Ectodermal cell (in vitro differentiated cells): ENCODE measurements around the gene DST.

ENCODE experiments used
- H3K27ac ChIP-seq: 2 replicates; pipeline ENCODE4 v1.7.0; 2013; ENCODE audit warnings: mild to moderate bottlenecking, low read depth, low read length; ENCODE audit not compliant: insufficient read depth, poor library complexity, severe bottlenecking
- H3K27me3 ChIP-seq: 2 replicates; pipeline ENCODE4 v1.7.0; 2013; ENCODE audit warnings: mild to moderate bottlenecking, low read length; ENCODE audit not compliant: insufficient read depth, control insufficient read depth, poor library complexity, severe bottlenecking
- H3K36me3 ChIP-seq: one replicate; pipeline ENCODE4 v1.7.0; 2013; ENCODE audit warnings: low read length; ENCODE audit not compliant: control insufficient read depth, insufficient read depth
- H3K4me1 ChIP-seq: one replicate; pipeline ENCODE4 v1.7.0; 2013; ENCODE audit warnings: low read length; ENCODE audit not compliant: control insufficient read depth, insufficient read depth
- H3K4me3 ChIP-seq: 2 replicates; pipeline ENCODE4 v1.7.0; 2013; ENCODE audit warnings: low read depth, low read length, control low read depth; ENCODE audit not compliant: insufficient read depth
- H3K9me3 ChIP-seq: 2 replicates; pipeline ENCODE4 v1.7.0; 2013; ENCODE audit warnings: mild to moderate bottlenecking, low read length, moderate library complexity; ENCODE audit not compliant: control insufficient read depth
- WGBS, 2 experiments: methylation state at CpG; one replicate each; pipeline ENCODE4 v1.1.7; 2013; ENCODE audit warnings: missing lambda C conversion rate in 2 of 2; 5-methylcytosine and 5-hydroxymethylcytosine counted together

The DST gene

GRCh38 chr6:56448046-56448445 is 194.6 kb downstream of the DST start:
- Histone ChIP-seq H3K36me3 (no peaks in the 10 kb centered on the region), H3K27me3 (no peaks in the 10 kb centered on the region), H3K4me3 (no peak overlapping the region), H3K27ac (no peak overlapping the region), H3K9me3 (no peaks in the 10 kb centered on the region), H3K4me1 (no peaks in the 10 kb centered on the region)
- WGBS, 2 experiments = 100% methylated on average over 1 of the region's 1 CpG; no CpG with 5 or more reads in 1 of the 2 experiments

DNA sequence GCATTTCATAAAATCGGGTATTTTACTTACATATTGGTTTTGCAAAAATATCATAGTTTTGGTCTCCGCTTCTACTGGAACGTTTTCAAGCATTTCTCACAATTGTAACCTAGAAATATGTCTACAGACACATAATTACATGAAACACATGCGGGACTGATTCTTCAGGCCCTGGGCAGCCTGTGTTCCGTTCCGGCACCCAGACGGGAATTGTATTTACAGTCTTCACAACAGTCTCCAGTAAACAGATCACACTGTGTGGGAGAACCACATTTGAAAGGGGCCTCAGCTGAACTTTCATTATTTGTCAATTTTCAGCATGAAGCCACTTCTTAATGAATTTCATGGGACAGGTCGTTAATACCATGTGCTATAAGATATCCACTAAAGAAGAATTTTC is 196.9 kb downstream of the DST start:
- no peak overlapping the region for H3K4me3 ChIP-seq
- 93% methylated on average over 7 to 8 of the region's 8 CpGs for WGBS, 2 experiments
- no peaks in the 10 kb centered on the region for H3K36me3 ChIP-seq
- H3K27ac ChIP-seq = no peak overlapping the region
- H3K4me1 ChIP-seq = no peaks in the 10 kb centered on the region
- H3K27me3 ChIP-seq = no peaks in the 10 kb centered on the region
- no peaks in the 10 kb centered on the region for H3K9me3 ChIP-seq

DNA sequence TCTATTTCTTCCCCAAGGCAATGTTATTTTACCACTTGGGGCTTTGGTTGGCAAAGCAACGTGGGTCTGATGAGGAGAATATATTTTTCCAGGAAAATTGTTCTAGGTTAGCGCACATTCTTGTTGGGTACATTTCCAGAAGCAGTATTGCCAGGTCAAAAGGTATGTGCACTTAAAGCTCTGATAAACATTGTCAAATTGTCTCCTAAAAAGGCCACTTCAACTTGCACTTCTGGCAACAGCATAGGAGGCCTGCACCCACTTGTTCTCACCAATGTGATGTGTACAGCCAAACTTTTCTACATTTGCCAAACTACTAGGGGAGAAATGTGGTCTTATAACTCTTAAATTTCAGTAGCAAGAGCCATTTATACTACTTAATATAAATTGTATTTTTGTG is 197.8 kb downstream of the DST start:
- WGBS, 2 experiments = 89 to 91% methylated on average over 2 of the region's 2 CpGs
- no peaks in the 10 kb centered on the region for H3K9me3 ChIP-seq

GRCh38 chr6:56440551-56440981 is 202.1 kb downstream of the DST start:
- H3K4me1 ChIP-seq = no peaks in the 10 kb centered on the region
- no peaks in the 10 kb centered on the region for H3K27me3 ChIP-seq
- H3K9me3 ChIP-seq = no peaks in the 10 kb centered on the region
- H3K27ac ChIP-seq = no peak overlapping the region
- H3K4me3 ChIP-seq = no peak overlapping the region
- H3K36me3 ChIP-seq = no peaks in the 10 kb centered on the region
- whole genome bisulfite sequencing, 2 experiments = 93 to 95% methylated on average over 4 of the region's 4 CpGs

More for the DNA sequence above, 197.8 kb downstream of the DST start:
- H3K27ac ChIP-seq = no peak overlapping the region
- H3K36me3 ChIP-seq = no peaks in the 10 kb centered on the region
- H3K4me1 ChIP-seq = no peaks in the 10 kb centered on the region
- no peak overlapping the region for H3K4me3 ChIP-seq
- H3K27me3 ChIP-seq = no peaks in the 10 kb centered on the region

DNA sequence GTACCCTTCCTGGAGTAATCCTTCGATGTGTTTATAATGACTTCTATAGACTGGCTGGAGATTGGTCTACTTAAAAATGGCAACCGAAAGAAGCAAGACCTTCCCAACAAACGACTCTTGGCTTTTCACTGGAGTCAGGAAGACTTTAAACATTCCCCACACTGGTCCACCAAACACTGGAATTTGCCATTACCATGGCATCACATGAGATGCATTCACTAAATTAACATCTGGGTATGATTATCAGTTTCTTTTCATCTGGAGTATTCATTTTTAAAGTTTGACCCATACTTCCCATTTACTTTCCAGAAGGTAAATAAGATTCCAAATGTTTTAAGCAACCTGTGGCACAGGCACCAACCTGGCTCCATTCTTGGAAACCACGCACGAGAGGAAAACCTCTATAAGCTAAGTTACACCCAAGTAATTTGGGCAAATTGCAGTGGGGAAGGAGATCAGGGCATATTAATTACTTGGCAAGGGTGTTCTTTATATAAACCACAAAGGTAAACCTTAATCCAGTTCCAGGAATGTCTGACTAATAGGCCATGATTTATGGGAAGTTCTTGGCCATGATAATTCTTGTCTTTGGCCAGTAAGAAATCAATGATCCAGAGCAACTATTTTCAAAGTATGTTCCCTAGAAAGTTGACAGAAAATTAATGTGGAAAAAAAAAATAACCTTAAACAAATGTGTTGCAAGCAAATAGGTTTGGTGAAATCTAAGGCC is 205.4 kb downstream of the DST start:
- 94% methylated on average over 5 of the region's 5 CpGs for WGBS, 2 experiments

GRCh38 chr6:56435754-56436153 is 206.9 kb downstream of the DST start:
- WGBS, 2 experiments = 92 to 93% methylated on average over 3 to 4 of the region's 4 CpGs
- Histone ChIP-seq H3K9me3 (no peaks in the 10 kb centered on the region), H3K4me1 (no peaks in the 10 kb centered on the region), H3K4me3 (no peak overlapping the region), H3K27ac (no peak overlapping the region), H3K36me3 (no peaks in the 10 kb centered on the region), H3K27me3 (no peaks in the 10 kb centered on the region)

More for the DNA sequence above, 205.4 kb downstream of the DST start:
- Histone ChIP-seq H3K36me3 (no peaks in the 10 kb centered on the region), H3K4me3 (no peak overlapping the region), H3K27ac (no peak overlapping the region), H3K27me3 (no peaks in the 10 kb centered on the region), H3K4me1 (no peaks in the 10 kb centered on the region), H3K9me3 (no peaks in the 10 kb centered on the region)

DNA sequence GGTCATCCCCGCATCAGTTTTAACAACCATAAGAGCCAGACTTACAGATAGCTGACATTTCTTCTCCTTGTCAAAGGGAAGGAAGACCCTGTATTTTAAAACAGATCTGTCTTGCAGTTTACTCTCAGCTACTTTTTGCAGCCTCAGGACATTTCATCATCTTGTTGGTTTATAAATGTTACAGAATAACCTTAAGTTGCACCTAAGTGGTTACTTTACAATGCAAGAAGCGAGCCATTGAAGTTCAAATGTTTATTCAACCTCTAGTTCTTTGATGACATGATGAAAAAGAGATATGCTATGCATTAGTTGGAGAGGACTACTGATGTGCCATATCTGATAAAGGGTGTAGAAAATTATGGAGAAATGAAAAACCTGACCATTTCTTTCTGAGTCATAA is 207.4 kb downstream of the DST start:
- Histone ChIP-seq H3K4me1 (no peaks in the 10 kb centered on the region), H3K36me3 (no peaks in the 10 kb centered on the region), H3K27ac (no peak overlapping the region), H3K9me3 (no peaks in the 10 kb centered on the region), H3K4me3 (no peak overlapping the region), H3K27me3 (no peaks in the 10 kb centered on the region)
- 91 to 94% methylated on average over 2 of the region's 2 CpGs for WGBS, 2 experiments

- no peaks in the 10 kb centered on the region for H3K4me1 ChIP-seq
- no peaks in the 10 kb centered on the region for H3K36me3 ChIP-seq
- no peaks in the 10 kb centered on the region for H3K9me3 ChIP-seq
- H3K27ac ChIP-seq = no peak overlapping the region
- no peak overlapping the region for H3K4me3 ChIP-seq
- 100% methylated on average over 2 of the region's 2 CpGs; no CpG with 5 or more reads in 1 of the 2 experiments for WGBS, 2 experiments
- H3K27me3 ChIP-seq = no peaks in the 10 kb centered on the region
Observed at GRCh38 chr6:56434606-56435005, 208.1 kb downstream of the DST start.

GRCh38 chr6:56433119-56433518 is 209.6 kb downstream of the DST start:
- WGBS, 2 experiments = 95 to 96% methylated on average over 36 of the region's 36 CpGs
- Histone ChIP-seq H3K27ac (no peak overlapping the region), H3K4me3 (no peak overlapping the region), H3K36me3 (no peaks in the 10 kb centered on the region), H3K4me1 (no peaks in the 10 kb centered on the region), H3K27me3 (no peaks in the 10 kb centered on the region), H3K9me3 (no peaks in the 10 kb centered on the region)

- Histone ChIP-seq H3K36me3 (no peaks in the 10 kb centered on the region), H3K27ac (no peak overlapping the region), H3K27me3 (no peaks in the 10 kb centered on the region), H3K4me3 (no peak overlapping the region), H3K9me3 (no peaks in the 10 kb centered on the region), H3K4me1 (no peaks in the 10 kb centered on the region)
- 94 to 96% methylated on average over 24 of the region's 24 CpGs for WGBS, 2 experiments
Observed at GRCh38 chr6:56432194-56432593, 210.5 kb downstream of the DST start.
